ENCODE data around the gene NTN1.

DNA sequence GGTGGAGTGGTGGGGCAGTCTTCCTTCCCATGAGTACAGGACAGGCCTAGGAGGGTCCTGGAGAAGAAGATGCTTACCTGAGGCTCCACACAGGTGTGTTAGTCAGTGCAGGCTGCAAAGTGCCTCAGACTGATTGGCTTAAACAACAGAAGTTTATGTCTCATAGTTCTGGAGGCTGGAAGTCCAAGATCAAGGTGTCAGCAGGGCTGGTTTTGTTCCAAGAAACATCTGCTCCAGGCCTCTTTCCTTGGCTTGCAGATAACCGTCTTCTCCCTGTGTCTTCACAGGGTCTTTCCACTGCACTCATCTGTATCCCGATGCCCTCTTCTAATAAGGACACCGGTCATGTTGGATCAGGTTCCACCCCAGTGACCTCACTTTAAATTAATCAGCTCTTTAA, 153.0 kb downstream of the NTN1 start:
- TF ChIP-seq, protein P1, sequence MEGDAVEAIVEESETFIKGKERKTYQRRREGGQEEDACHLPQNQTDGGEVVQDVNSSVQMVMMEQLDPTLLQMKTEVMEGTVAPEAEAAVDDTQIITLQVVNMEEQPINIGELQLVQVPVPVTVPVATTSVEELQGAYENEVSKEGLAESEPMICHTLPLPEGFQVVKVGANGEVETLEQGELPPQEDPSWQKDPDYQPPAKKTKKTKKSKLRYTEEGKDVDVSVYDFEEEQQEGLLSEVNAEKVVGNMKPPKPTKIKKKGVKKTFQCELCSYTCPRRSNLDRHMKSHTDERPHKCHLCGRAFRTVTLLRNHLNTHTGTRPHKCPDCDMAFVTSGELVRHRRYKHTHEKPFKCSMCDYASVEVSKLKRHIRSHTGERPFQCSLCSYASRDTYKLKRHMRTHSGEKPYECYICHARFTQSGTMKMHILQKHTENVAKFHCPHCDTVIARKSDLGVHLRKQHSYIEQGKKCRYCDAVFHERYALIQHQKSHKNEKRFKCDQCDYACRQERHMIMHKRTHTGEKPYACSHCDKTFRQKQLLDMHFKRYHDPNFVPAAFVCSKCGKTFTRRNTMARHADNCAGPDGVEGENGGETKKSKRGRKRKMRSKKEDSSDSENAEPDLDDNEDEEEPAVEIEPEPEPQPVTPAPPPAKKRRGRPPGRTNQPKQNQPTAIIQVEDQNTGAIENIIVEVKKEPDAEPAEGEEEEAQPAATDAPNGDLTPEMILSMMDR (IDR thresholded peaks at IDR 0.05), result no peak
- no peak for TF ChIP-seq POLR2A (IDR thresholded peaks at IDR 0.05)

Measured in heart left ventricle (tissue), 13 donors.